HG03342 (cell line): Measurements from ENCODE around the gene EYS.
"Not testable (repeated sequence)": the region's sequence is repeated elsewhere in the genome, so short reads cannot be mapped to it uniquely, and the experiment has no call there.

ENCODE experiments used
- ATAC-seq: cut with Tn5 transposase; IDR thresholded peaks from one replicate; pipeline ENCODE4 v1.9.1; 2021; ENCODE audit warnings: mild to moderate bottlenecking, moderate library complexity; ENCODE audit not compliant: unreplicated experiment

EYS gene

GRCh38 chr6:65113581-65113980, 593.4 kb downstream of the EYS start:
- no peak for ATAC-seq

- no peak for ATAC-seq
These were observed 594.6 kb downstream of the EYS start for GRCh38 chr6:65112435-65112834.

DNA sequence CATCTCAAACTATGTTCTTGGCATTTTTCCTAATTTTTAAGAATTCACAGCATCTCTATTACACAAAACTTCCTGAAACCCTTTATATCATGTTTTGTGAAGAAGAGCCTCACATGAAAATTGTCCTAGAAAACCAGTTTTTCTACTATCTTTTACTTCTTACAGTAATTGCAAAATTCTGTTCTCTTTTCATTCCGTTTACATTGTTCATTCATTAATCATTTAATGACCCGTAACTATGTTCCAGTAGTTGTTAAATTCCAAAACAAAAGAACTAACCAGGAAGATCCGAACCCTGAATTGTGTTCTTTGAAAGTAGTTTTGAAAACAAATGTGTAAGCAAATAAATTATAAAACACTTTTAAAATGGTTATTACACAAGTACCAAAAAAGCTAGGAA, 597.0 kb downstream of the EYS start:
- no peak for ATAC-seq

DNA sequence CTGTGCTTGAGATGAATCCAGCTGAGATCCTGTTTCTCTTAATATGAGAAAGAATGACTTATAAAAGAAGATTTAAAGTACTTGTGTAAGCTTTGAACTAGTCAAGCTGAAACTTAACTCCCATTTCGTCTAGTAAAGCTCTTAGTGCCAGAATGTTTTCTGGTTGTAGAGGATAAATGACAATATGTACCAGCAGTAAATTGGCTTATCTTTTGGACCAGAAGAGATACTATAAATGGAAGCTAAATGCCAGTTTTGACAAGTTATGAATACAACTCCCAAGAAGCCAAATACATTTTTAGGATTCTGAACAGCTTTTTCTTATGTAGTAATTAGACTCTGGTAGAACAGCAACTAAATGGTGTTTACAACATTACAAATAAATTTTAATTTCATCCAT, 608.7 kb downstream of the EYS start:
- no peak for ATAC-seq

- no peak for ATAC-seq
These were observed 615.5 kb downstream of the EYS start for GRCh38 chr6:65091561-65091960.

- no peak for ATAC-seq
These were observed 618.5 kb downstream of the EYS start for GRCh38 chr6:65088575-65088974.

DNA sequence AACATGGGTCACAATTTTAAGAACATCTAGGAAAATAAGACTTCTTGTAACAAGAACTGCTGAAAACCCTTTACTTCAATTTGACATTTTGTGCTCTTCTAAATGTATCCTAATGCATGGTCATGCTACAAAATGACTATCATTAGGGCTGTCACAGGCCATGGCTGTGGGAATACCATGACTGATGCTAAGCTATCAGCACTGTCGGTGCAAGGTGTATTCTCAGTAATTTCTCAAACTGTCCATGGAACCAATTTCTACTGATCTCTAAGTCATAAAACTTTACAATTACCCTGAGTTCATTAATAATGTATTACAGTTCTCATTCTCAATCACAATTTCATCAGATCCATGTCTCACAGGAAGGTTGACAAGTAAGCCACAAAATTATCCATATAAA, 625.3 kb downstream of the EYS start:
- ATAC-seq = no peak

GRCh38 chr6:65075705-65076230, 631.3 kb downstream of the EYS start:
- no peak for ATAC-seq

DNA sequence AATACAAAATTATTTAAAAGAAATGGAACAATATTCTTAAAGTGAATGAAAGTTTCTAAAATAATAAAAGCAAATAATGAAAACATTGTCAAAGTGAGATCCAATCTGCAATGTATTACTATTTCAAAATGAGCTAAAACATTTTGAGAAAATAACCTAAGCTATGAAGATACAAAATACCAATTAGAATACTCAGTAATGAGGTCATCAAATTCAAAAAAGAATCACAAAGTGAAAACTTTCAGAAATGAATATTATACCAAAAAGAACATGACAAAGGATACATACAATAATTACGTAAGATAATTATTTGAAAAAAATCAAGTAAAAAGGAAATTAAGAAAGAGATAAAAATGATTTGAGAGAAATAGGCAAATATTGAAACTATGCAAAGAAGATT, 634.5 kb downstream of the EYS start:
- ATAC-seq = no peak

DNA sequence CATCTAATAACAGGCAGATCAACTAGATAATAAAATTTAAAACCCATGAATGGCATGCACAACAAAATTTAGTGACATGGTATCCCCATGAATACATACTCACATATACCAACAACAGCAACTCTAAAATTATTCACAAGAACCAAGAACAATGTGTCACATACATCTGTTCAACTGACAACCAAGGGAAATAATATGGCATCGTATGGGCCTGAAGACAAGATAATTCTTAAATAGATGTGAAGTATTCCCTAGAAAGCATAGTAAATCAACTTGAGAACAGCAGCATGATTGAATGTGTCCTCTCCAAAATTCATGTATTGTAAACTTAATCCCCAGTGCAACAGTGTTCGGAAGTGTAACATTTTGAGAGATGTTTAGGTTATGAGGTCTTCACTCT, 635.5 kb downstream of the EYS start:
- ATAC-seq = no peak

DNA sequence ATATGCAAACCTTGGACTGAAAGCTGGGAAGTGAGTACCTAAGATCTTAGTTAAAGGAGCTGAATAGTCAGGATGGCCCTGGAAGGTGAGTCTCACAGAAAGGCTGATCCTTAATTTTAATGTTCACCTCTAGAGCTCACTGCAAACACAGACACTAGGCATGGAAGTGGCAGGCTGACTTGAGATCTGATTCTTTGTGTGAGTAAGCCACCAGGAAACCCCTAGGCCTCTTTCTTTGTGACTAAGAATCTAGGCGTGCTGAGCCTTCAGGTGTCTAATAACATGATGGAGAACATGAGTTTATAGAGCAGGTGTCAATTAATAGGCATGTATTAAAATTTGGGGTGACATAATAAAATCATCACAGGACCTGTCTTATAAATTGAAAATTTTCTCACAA, 642.2 kb downstream of the EYS start:
- ATAC-seq = no peak

- no peak for ATAC-seq
These were observed 647.5 kb downstream of the EYS start for GRCh38 chr6:65059568-65059967.

- ATAC-seq = no peak
These were observed 651.5 kb downstream of the EYS start for GRCh38 chr6:65055545-65055944.

GRCh38 chr6:65052626-65053025, 654.4 kb downstream of the EYS start:
- no peak for ATAC-seq

- no peak for ATAC-seq
These were observed 661.2 kb downstream of the EYS start for GRCh38 chr6:65045801-65046200.

- no peak for ATAC-seq
These were observed 693.0 kb downstream of the EYS start for GRCh38 chr6:65014006-65014405.

DNA sequence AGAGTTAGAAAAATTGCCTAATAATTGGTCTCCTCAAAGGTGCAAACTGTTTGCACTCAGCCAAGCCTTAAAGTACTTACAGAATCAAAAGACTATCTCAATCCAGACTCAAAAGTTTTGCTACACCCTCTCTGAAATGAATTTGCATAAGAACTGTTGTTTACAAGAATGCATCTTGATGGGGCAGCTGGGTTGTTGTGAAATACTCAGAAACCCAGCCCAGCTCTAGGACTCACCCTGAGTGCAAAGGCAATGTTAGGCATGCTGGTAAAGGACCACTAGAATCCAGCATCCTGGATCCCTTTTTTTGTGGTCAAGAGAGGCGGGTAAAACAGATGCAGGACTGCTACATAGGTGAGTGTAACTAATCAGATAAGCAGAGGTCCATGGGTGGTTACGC, 700.2 kb downstream of the EYS start:
- no peak for ATAC-seq

- ATAC-seq = no peak
These were observed 702.7 kb downstream of the EYS start for GRCh38 chr6:65004283-65004682.

DNA sequence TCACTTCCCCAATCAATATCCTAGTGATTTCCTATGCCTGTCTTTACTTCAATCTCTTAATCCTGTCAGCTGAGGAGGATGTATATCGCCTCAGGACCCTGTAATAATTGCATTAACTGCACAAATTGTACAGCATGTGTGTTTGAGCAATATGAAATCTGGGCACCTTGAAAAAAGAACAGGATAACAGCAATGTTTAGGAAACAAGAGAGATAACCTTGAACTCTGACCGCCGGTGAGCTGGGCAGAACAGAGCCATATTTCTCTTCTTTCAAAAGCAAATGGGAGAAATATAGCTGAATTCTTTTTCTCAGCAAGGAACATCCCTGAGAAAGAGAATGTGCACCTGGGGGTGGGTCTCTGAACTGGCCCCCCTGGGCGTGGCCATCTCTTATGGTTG, 704.1 kb downstream of the EYS start:
- not testable (repeated sequence) for ATAC-seq

GRCh38 chr6:65000815-65001214, 706.2 kb downstream of the EYS start:
- ATAC-seq = no peak

- no peak for ATAC-seq
These were observed 708.8 kb downstream of the EYS start for GRCh38 chr6:64998204-64998603.

GRCh38 chr6:64996301-64996700, 710.7 kb downstream of the EYS start:
- ATAC-seq = no peak

- no peak for ATAC-seq
These were observed 716.2 kb downstream of the EYS start for GRCh38 chr6:64990652-64991304.
